C4-2B (cell line): ENCODE data around the gene BID.

Source experiments
- CTCF ChIP-seq: fragments of 450-650 bp; conservative IDR thresholded peaks from 2 replicates; pipeline ENCODE4 v1.5.1; 2017; ENCODE audit warnings: mild to moderate bottlenecking
- ZFX ChIP-seq: fragments of 450-650 bp; IDR thresholded peaks from 2 replicates; pipeline ENCODE4 v1.6.1; 2017

DNA sequence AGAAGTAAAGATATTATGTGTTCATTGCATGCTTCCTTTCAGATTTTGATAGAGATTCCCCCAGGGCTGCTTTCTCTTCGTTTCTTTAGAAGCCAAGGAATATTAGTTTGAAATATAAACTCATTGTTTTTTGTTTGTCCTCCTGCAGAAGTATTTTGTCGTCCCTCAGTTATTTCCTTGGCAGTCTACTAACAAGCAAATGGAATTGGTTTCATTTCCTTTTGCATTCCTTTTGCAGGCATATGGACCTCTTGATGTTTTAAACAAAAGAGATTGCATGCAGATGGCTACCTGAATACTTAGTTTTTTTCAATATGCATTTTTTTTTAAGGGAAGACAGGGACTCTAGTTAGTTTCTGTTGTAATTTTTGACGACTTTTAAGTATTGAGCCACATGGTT is 73.5 kb downstream of the BID start:
- TF ChIP-seq CTCF (no peak), ZFX (no peak)
